Gastrocnemius medialis (tissue), 4 donors: Measurements from ENCODE around the gene MFSD2A.

Experiments
- POLR2A ChIP-seq, 2 donors: fragments of 450-650 bp; IDR thresholded peaks; one replicate each; pipeline ENCODE4 v1.6.1; 2017; ENCODE audit warnings: antibody characterized with exemption in 2 of 2, mild to moderate bottlenecking in 2 of 2, moderate library complexity in 2 of 2
- TF ChIP-seq, protein P1 (sequence below), 5 experiments: fragments of 450-650 bp in 3 of 5; fragments of 200-600 bp in 2 of 5; sonication (generic) in 2 of 5; IDR thresholded peaks in 4 of 5; conservative IDR thresholded peaks in 1 of 5; 1 replicate in 4 of 5; 2 replicates in 1 of 5; pipeline ENCODE4 v1.5.1; 2016 to 2019; ENCODE audit warnings: antibody characterized with exemption in 5 of 5, mild to moderate bottlenecking in 3 of 5, moderate library complexity in 3 of 5

DNA sequence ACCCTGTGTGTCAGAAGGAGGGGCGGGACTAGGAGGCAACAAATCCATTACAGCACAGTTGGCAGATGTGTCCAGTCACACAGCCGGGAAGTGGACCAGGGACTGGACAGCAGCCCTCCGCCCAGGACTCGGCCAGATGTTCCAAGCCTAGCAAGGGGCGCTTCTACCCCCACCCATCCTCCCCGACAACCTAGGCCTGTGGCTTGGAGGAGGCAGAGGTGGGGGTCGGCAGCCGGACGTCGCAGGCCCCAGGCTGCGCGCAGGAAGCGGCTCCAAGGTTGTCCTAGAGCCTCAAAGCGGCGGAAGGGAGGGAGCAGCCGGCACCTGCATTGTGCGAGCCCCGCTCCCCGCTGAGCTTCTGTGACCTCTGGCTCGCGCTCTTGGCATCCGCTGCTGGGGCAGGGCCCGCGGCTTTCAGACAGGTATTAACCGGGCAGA lies 32.7 kb upstream of the MFSD2A start:
- TF ChIP-seq, protein P1, sequence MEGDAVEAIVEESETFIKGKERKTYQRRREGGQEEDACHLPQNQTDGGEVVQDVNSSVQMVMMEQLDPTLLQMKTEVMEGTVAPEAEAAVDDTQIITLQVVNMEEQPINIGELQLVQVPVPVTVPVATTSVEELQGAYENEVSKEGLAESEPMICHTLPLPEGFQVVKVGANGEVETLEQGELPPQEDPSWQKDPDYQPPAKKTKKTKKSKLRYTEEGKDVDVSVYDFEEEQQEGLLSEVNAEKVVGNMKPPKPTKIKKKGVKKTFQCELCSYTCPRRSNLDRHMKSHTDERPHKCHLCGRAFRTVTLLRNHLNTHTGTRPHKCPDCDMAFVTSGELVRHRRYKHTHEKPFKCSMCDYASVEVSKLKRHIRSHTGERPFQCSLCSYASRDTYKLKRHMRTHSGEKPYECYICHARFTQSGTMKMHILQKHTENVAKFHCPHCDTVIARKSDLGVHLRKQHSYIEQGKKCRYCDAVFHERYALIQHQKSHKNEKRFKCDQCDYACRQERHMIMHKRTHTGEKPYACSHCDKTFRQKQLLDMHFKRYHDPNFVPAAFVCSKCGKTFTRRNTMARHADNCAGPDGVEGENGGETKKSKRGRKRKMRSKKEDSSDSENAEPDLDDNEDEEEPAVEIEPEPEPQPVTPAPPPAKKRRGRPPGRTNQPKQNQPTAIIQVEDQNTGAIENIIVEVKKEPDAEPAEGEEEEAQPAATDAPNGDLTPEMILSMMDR (IDR thresholded peaks at IDR 0.05 in 4 of 5, conservative IDR thresholded peaks at IDR 0.05 in 1 of 5), result no peak
- no peak for TF ChIP-seq POLR2A (IDR thresholded peaks at IDR 0.05)
